ENCODE data around the gene MBNL2.

Gene MBNL2

DNA sequence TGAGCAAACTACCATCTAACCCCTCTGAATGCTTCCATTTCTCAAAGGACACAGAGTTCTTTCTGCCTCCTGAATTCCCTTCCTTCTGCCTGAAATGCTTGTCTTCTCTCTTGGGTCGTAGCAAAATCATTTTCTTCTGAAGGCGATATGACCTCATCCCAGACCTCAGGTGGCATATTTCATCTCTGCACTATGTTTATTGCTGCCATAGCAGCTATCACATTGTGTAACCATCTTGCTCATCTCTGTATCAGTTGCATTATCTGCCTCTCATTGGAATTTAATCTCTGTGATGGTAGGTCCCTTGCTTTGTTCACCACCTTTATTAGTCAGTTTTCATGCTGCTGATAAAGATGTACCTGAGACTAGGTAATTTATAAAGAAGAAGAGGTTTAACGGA lies 179.3 kb downstream of the MBNL2 start:
- H3K4me3 ChIP-seq (ENCODE audit: low read depth, low read length): no peak overlapping the region

DNA sequence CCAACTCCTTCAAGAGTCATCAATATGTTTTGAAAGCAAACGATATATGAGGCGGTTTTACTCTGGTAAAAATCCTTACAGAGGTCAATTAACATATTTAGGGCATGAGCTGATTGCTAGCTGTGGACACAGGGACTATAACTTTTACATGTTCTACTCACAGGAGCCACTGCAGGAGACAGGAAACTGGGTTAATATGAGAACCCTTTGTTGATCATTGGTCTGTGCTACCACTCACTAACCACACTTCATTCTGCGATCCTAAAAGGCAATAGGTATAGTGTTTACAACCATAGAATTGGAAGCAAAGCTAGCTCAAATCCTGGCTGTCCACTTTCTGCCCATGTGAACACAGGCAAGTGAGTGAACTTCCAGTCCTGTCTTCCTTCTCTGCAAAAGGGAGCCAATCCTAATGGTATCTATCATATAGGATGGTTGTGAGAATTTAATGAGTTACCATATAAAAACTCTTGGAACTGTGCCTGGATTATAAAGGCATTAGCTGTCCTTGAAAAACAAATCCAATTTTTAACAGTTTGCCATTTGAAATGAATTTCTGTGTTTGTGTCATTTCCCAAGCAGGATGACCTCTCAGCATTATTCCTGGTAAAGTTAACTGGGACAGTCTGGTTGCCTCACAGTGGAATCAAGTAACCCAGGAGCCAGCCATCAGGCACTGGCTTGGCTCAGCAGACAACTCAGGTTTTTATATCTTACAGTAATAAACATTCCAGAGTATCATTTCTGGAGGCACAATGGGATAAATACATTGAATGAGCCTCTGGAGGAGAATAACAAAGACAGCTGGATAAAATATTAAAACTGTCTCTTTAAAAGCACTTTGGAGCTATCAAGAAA lies 182.0 kb downstream of the MBNL2 start:
- no peak overlapping the region for H3K4me3 ChIP-seq (ENCODE audit: low read depth, low read length)

- no peak overlapping the region for H3K4me3 ChIP-seq (ENCODE audit: low read depth, low read length)
These were observed 185.4 kb downstream of the MBNL2 start for GRCh38 chr13:97407540-97407939.

DNA sequence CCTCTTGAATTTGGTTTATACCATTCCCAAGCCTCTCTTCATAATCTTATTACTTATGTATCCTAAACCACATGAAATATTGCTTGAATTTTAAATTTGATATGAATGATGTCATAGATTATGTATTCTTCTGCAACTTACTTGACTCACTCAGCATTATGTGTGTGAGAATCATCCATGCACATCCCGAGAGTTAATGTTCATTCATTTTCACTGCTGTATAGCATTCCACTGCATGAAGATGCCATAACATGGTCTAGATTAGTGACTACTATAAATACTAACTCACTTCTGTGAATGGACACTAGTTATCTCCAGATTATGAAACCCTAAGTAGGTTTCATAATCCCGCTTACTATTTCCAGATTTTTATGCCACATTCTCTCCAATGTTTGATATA lies 186.8 kb downstream of the MBNL2 start:
- H3K4me3 ChIP-seq (ENCODE audit: low read depth, low read length): no peak overlapping the region

DNA sequence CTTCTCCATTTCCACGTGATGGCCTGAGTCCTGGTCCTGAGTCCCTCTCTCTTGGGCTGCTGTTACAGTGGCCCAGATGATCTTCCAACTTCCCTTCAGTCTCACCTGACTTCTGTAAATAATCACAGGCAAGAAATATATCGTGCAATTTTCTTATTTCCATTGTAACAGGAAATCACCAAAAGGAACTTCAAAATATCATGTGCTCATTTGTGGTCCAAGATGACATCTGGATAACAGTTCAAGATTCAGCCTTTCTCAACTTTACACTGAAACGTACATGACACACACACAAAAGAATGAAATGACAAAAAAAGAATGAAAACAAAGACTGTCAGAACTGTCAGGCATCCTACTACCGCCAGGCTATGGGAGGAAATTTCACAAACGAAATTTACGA lies 189.9 kb downstream of the MBNL2 start:
- H3K4me3 ChIP-seq (ENCODE audit: low read depth, low read length): no peak overlapping the region

DNA sequence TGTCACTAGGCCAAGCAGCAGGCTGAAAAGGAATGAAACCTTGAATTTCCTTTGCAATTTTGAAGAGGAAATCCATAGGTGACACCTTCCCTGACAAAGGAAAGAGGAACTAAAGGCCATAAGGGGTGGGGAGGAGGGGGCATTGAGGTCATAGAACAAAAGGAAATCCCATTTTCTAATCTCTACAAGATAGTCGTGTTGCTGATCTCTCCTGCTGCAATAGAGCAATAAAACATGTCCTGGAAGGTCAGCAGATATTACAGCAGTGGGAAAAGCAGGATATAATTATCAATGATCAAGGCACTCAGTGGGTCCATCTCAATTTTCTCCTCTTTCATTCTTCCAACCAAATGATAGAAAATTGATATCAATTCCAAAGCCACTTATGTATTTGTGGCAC lies 191.6 kb downstream of the MBNL2 start:
- no peak overlapping the region for H3K4me3 ChIP-seq (ENCODE audit: low read depth, low read length)

DNA sequence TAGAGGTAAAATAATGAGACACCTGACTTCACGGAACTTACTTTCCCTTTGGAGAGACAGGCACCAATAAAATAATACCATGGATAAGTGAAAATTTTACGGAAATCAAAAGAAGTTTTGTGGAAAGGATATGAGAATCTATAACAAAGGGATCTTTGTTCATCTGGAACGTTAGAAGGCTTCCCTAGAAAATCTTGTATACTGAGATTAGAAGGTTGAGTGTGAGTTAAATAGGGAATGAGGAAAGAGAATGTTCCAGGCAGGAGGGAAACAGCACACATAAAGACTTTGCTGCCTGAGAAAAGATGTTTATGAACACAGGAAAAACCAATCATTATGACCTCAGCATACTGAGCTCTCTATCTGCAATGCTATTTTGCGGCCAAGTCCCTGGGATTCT lies 192.3 kb downstream of the MBNL2 start:
- no peak overlapping the region for H3K4me3 ChIP-seq (ENCODE audit: low read depth, low read length)

DNA sequence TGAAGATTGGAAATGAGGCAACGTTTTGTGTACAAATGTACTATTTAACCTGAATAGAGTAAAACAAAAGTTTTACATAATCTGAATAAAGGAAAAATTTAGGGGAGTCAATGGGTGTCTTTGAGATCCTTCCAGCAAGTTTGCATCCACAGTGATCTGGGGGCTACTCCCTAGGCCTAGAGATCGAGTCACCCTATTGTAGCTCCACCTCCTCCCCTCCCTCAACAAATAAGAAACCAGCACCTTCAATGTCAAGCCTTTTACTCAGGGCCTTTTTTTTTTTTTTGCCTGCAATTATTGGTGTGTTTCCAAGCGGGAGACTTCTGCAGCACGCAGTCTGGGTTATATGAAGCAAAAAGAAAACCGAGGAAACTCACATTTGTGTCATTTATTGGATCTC lies 195.6 kb downstream of the MBNL2 start:
- H3K4me3 ChIP-seq (ENCODE audit: low read depth, low read length): no peak overlapping the region

- H3K4me3 ChIP-seq (ENCODE audit: low read depth, low read length): no peak overlapping the region
These were observed 200.3 kb downstream of the MBNL2 start for GRCh38 chr13:97422118-97423054.

DNA sequence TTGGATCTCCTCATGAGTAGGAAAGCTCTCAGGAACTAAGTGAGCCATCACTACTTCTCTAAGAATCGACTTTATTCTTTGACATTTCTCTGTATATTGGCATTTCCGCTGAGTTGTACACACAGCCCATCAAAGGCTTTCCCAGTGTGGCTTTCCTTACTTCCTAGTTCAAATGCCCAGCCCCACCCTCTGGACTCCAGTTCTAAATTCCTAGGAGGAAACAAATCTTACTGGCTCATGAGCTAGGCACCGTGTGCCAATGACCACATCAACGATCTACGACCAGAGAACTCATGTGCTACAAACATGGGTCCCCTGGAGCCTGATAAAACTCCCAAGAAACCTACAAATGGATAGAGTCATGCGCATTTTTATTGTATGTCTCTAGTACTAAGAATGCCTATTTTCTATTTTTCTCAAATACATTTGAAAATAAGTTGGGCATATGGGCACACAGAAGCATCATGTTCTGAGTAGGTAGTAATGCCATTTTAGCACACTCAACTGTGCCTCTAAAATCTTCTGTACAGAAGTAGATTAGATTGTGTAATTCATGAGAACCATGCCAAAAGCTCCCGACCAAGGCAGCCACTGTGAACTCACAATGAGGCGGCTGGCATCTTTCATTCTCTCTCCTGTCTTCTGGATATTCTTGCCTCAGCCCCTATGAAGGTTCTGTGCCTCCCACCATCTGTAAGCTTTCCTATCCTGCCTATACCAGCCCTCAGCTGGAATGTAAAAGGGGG lies 201.3 kb downstream of the MBNL2 start:
- no peak overlapping the region for H3K4me3 ChIP-seq (ENCODE audit: low read depth, low read length)

DNA sequence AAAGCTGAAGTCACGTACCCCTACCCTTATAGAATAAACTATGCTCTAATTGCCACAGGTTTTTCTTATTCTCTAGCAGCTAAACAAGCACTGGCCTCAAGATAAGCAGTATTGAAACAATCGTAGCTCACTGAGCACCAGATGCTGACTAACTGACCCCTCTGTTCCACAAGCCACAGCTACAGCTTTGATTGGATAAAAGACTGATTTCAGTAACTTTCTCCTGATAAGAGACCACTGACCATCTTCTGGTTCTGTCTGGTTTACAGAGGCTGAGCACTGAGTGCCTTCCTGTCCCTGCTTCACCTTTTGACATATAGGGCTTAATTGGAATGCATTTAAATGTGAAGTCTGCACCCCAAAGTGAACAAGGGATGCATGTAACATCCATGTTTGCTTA lies 203.5 kb downstream of the MBNL2 start:
- no peak overlapping the region for H3K4me3 ChIP-seq (ENCODE audit: low read depth, low read length)

DNA sequence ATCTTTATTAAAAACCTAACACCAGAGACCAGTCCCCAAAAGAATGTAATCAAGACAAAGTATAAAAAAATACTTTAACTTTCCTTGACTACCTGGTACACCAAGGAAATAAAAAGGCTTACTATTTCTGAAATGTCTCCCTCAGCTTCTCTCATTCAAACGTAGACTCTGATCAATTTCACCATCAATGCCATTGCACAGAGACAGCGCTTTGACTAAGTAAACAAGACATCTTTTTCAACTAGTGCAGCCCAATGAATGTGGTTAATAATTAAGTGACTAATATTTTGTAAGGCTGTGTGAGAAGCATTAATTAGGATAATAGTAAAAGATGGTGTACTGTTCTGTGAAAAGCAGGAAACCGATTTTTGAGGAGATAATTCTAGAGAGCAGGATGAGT lies 204.6 kb downstream of the MBNL2 start:
- no peak overlapping the region for H3K4me3 ChIP-seq (ENCODE audit: low read depth, low read length)

- H3K4me3 ChIP-seq (ENCODE audit: low read depth, low read length): no peak overlapping the region
These were observed 207.5 kb downstream of the MBNL2 start for GRCh38 chr13:97429681-97430081.

- no peak overlapping the region for H3K4me3 ChIP-seq (ENCODE audit: low read depth, low read length)
These were observed 208.2 kb downstream of the MBNL2 start for GRCh38 chr13:97430296-97430695.

GRCh38 chr13:97431171-97431764 lies 209.1 kb downstream of the MBNL2 start:
- no peak overlapping the region for H3K4me3 ChIP-seq (ENCODE audit: low read depth, low read length)

DNA sequence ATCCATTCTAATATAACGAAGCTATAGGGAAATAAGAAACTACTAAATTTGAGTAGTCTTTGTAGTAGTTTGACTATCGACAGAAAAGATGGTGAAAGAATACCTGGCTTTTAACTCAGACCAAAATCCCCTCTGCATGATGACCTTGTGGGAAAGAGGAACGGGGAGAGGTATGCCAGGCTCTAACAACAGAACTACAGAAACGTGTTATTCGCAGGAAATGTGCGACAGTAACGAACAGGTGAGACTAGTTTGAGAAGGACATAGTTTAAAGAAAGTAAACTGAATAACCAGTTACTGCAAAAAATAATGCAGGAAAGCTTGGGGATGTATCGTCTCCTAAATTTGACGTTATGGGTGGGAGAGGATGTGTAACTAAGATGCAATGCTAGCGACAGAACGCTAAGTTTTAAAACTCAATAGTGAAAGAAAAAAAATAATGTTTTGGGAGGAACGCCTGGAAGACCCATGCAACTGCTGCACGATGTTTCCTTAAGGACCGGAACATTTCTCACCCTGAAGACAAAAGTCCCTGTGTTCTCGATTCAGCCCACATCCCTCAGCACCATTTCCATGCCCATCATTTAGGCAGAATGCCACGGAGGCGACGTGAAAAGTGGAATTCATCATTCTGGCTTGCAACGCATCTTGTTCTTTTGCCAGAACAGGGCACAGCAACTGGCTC lies 210.2 kb downstream of the MBNL2 start:
- H3K4me3 ChIP-seq (ENCODE audit: low read depth, low read length): peak overlapping the region; percentile 47

DNA sequence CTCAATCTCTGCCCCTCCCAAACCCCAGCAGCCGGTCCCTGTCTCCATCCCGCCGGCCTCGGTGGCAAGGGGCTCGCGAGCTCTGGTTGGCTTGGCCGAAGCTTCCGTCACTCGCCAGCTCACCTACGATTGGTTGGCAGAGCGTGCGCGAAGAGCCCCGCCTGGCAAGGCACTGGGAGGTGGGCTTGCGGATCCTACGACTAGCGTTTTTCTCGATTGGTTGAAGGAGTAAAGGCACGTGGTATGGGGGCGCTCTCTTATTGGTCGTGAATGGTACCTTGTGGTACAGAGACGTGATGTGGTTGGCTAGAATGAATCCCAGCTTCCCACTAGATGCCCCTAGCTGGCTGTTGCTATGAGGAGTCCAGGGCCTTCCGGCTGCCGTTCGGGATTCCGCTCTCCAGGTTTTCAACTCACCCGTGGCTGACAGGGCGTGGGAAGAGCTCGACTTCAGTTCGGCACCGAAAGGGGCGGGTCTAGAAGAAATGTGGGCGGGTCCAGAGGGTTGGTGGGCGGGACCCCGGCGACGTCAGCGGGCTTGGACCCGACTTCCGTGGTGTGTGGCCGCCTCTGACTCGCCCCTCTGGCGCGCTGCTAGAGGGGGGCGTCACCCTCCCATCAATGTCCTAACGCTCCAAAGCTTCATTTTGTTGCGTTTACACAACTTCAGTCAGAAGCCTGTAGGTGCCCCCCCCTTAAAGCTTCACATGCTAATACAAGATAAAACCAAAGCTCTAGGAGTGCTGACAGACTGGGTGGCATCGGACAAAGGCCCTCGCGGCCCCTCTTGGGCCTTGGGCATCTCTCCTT lies 211.0 kb downstream of the MBNL2 start:
- peak overlapping the region; percentile 89 for H3K4me3 ChIP-seq (ENCODE audit: low read depth, low read length)

- peak within 1 kb of the TSS; percentile 92 for H3K4me3 ChIP-seq (ENCODE audit: low read depth, low read length)
These were observed 211.7 kb downstream of the MBNL2 start, which contains the start of gene RAP2A for GRCh38 chr13:97433727-97434396. Gene RAP2A, plus strand, starts transcription at chr13:97434169. Its CDS starts 302 bp downstream, at chr13:97434471.
